Erythroblast (primary cell): ENCODE data around the gene TMEM260.

ENCODE experiments used
- GATA1 ChIP-seq: IDR thresholded peaks from 2 replicates; pipeline ENCODE4 v1.6.1; 2011; ENCODE audit warnings: low read depth, mild to moderate bottlenecking, control low read depth, low read length, moderate library complexity
- POLR2A ChIP-seq: IDR thresholded peaks from 2 replicates; pipeline ENCODE4 v1.6.1; 2011; ENCODE audit warnings: mild to moderate bottlenecking, low read length

- TF ChIP-seq POLR2A (no peak), GATA1 (no peak)
Measured at GRCh38 chr14:56585461-56586084, 6.0 kb downstream of the TMEM260 start.
